ENCODE data around the gene PRPSAP1. TPM values are rescaled to one million over a fixed set of nuclear protein-coding genes. Genes with fewer than 3 reads are reported as not detected.
"Not testable (repeated sequence)": the region's sequence is repeated elsewhere in the genome, so short reads cannot be mapped to it uniquely, and the experiment has no call there.

PRPSAP1 gene
- total and polyA plus RNA-seq, 2 of the 8 experiments (the other 6 are each of a cell fraction or from before 2014, with no cell fraction given) = 32.0 to 54.2 TPM

DNA sequence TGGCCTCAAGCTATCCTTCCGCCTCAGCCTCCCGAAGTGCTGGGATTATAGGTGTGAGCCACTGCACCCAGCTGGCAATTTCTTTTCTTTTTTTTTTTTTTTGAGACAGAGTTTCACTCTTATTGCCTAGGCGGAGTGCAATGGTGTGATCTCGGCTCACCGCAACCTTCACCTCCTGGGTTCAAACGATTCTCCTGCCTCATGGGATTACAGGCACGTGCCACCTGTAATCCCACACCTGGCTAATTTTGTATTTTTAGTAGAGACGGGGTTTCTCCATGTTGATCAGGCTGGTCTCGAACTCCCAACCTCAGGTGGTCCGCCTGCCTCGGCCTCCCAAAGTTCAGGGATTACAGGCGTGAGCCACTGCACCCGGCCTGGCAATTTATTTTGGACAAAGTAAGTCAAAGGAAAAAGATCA is 86.1 kb downstream of the PRPSAP1 start:
- ChIA-PET POLR2A (ENCODE audit: partially characterized antibody) (interaction anchor here (0.5 to 1.9 kb wide), 5 partner anchors 9 to 396 kb away, joined by 3 to 10 read pairs (median 5); no protein-coding TSS in a partner anchor), CTCF (ENCODE audit: partially characterized antibody) (interaction anchor here (0.6 to 6.2 kb wide), 5 partner anchors 13 to 163 kb away, joined by 3 to 63 read pairs (median 3); no protein-coding TSS in a partner anchor)
- not testable (repeated sequence) for H3K4ac ChIP-seq (replicated peaks; ENCODE audit: insufficient read length, low read depth, low read length); H4K5ac ChIP-seq (ENCODE audit: insufficient read length, low read depth, low read length); H2BK15ac ChIP-seq (ENCODE audit: low read length); H2BK12ac ChIP-seq (ENCODE audit: low read depth, low read length); H3K18ac ChIP-seq (ENCODE audit: extremely low read depth, low read length); H3K9me3 ChIP-seq (ENCODE audit: insufficient read depth in 2 of 2, low read depth in 1 of 2, low read length in 1 of 2); DNase-seq (ENCODE audit: low read depth in 1 of 2, low spot score in 2 of 2); H4K20me1 ChIP-seq (replicated peaks in 1 of 2; ENCODE audit: control insufficient read depth in 1 of 2, insufficient read depth in 2 of 2, low read length in 2 of 2); H3K36me3 ChIP-seq (ENCODE audit: control insufficient read depth in 2 of 4, insufficient read depth in 4 of 4, low read length in 3 of 4); H3K56ac ChIP-seq (replicated peaks; ENCODE audit: insufficient read length, low read depth, low read length); H3K23me2 ChIP-seq (ENCODE audit: low read depth, low read length); H3K4me3 ChIP-seq (ENCODE audit: extremely low read depth in 1 of 4, insufficient read depth in 2 of 4, low read depth in 3 of 4, low read length in 4 of 4); H4K91ac ChIP-seq (replicated peaks; ENCODE audit: insufficient read length, low read length); H3K27me3 ChIP-seq (replicated peaks in 1 of 4; ENCODE audit: control insufficient read depth in 3 of 4, extremely low read depth in 1 of 4, insufficient read depth in 3 of 4, low read length in 3 of 4); H3K9ac ChIP-seq (replicated peaks in 1 of 4; ENCODE audit: extremely low read depth in 1 of 4, low read depth in 3 of 4, low read length in 3 of 4); FAIRE-seq; H3K23ac ChIP-seq (ENCODE audit: insufficient read length); H4K8ac ChIP-seq (ENCODE audit: extremely low read depth, insufficient read depth, low read length); H3K14ac ChIP-seq (ENCODE audit: insufficient read length); H2BK20ac ChIP-seq (ENCODE audit: low read length); H2BK5ac ChIP-seq (ENCODE audit: low read depth, low read length); H3K27ac ChIP-seq (ENCODE audit: low read depth, low read length); H2AK5ac ChIP-seq (ENCODE audit: low read depth, low read length); H2AFZ ChIP-seq (ENCODE audit: low read length); H2BK120ac ChIP-seq (replicated peaks; ENCODE audit: low read depth, low read length); H3K79me1 ChIP-seq (ENCODE audit: low read depth, low read length)
- peaks cover 3 to 24% of the 10 kb centered on the region in 2 experiments; a peak in 3 of 4 replicates for H3K79me2 ChIP-seq (ENCODE audit: control insufficient read depth in 1 of 2, insufficient read depth in 2 of 2, low read length in 2 of 2)
- WGBS, 2 experiments (ENCODE audit: extremely low coverage in 1 of 2, insufficient coverage in 1 of 2, insufficient read length in 1 of 2, insufficient replicate concordance in 2 of 2, low coverage in 1 of 2, low lambda C conversion rate in 2 of 2, missing lambda C conversion rate in 1 of 2) = 87% methylated on average over 13 of the region's 13 CpGs; no CpG with 5 or more reads in 1 of the 2 experiments
- peak overlapping the region in 1 of 2 experiments; percentile 70; a peak in 1 of 4 replicates for H3K4me2 ChIP-seq (ENCODE audit: insufficient read depth in 1 of 2, low read depth in 2 of 2, low read length in 2 of 2)
- peaks cover 5 to 27% (median 19%) of the 10 kb centered on the region in 4 experiments for H3K4me1 ChIP-seq (replicated peaks in 1 of 4; ENCODE audit: control insufficient read depth in 3 of 4, insufficient read depth in 4 of 4, low read length in 3 of 4)
